ENCODE data around the gene VAV2.

The VAV2 gene

GRCh38 chr9:133798160-133798559, 194.0 kb downstream of the VAV2 start:
- no peak for DNase-seq (ENCODE audit: extremely low spot score, insufficient read length, low read depth)
- FAIRE-seq = no peak

DNA sequence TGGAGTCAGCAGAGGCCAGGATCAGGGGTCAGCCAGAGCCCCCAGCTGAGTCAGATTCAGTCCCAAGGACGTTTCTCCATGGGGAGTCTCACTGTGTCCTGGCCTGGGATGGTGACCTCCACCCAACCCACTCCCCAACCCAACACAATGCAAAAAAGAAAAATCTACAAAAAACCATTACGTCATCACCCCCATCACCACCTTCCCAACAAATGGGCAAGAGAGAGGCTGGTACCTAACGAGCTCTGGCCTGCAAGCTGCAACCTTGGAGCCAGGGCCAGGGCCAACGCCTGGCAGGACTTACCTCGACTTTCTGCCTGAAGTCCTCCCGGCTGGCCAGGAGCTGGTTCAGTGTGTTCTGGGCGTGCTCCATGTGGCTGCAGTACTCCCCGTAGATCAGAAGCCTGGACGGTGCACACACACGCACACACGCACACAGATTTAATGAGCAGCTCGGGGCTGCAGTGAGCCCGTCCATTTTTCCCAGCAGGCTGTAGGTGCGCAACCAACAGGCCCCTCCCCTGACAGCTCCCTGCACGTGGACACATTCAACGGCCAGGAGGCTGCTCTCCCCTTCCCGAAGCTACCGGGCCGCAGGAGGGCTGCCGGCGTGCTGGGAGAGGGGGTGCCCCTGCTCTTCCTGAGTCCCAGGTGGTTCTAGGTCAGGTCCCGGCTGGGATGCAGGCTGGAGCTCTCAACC, 194.6 kb downstream of the VAV2 start:
- DNase-seq (ENCODE audit: extremely low spot score, insufficient read length, low read depth) = no peak
- no peak for FAIRE-seq

DNA sequence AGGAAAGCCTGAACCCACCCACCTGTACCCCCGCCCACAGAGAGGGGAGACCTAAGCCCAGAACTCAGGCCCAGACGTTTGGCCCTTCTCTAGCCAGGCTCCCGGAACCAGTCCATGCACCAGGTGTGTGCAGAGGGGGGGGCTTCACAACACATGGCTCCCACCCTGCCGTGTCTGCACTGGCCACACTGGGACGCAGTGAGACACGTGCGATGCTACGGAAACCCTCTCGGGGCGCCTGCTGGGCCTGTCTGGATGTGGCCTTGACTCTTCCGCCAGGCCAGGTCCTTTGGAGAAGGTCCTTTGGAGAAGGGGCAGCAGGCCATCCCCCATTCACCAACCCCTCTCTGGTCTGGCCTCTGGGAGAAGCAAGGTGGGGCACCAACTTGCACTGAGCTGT, 195.6 kb downstream of the VAV2 start:
- no peak for FAIRE-seq
- DNase-seq (ENCODE audit: extremely low spot score, insufficient read length, low read depth) = no peak

DNA sequence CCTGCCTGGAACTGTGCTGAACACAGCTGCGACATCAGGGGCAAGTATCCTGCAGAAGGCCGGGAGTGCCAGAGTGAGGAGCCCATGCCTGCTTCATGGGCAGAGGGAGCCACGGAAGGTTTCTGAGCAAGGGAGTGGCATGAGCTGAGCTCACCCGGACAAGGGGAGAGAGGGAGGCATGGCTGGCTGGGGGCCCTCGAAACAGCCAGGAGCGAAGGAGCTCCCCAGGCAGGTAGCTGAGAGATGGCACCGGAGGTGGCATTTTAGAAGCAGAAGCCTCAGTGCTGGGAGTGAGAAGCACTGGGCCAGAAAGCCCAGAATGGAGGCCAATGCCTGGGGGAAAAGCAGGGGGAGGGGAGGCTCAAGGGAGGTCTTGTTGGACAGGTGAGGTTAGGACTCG, 197.1 kb downstream of the VAV2 start:
- FAIRE-seq (no peak), DNase-seq (ENCODE audit: extremely low spot score, insufficient read length, low read depth) (no peak)

- FAIRE-seq (peak; percentile 9), DNase-seq (ENCODE audit: extremely low spot score, insufficient read length, low read depth) (no peak)
Observed at GRCh38 chr9:133794016-133794760, 197.9 kb downstream of the VAV2 start.

DNA sequence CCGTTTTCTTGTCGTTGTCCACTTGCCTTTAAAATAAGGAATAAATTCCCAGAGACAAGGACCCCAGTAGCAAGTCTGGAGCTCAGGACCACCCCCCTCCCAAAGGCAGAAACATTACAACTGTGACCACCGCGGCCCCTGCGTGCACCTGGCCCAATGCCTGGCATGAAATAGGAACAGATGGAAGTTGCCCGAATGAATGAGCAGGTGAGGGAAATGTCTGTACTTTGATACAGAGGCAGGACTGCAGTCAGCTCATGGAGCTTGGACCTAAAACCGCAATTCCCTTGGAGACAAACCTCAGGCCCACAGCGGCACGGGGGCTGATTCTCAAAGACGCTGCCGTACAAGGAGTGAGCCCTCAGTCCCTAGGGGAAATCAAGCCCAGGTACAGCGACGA, 198.7 kb downstream of the VAV2 start:
- no peak for FAIRE-seq
- DNase-seq (ENCODE audit: extremely low spot score, insufficient read length, low read depth) = no peak

DNA sequence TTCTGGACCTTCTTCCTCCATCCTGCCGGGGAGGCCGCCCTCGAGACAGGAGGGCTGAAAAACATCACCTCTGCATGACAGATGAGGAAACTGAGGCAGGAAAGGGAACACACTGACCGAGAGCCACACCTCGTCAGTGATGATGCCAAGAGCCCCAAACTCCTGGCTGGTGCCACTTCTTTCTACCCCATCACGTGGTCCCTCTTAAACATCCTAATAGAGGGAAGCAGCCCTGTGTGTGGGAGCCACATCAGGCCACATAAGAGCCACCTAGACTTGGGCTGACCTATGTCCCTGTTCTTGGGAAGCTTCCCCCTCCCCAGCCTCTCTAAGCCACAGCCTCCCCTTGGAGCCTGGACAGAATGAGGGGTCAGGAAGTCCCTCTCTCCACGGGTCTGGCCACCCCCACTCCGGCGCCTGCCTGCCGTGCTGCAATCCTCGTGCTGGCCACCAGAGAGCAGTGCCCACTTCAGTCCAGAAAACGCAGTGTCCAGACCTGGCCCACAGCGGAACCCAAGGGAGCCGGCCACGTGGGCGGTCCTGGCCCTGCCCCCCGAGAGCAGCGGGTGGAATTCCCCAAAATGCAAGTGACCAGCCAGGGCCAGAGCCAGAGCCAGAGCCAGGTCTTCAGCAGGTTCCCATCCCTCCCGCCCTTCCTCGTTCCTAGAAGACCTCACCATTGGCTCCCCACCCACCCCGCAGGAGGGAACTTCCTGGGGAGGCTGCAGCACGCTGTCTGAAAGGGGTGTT, 199.2 kb downstream of the VAV2 start:
- FAIRE-seq (peak; percentile 84), DNase-seq (ENCODE audit: extremely low spot score, insufficient read length, low read depth) (peak; percentile 65)

DNA sequence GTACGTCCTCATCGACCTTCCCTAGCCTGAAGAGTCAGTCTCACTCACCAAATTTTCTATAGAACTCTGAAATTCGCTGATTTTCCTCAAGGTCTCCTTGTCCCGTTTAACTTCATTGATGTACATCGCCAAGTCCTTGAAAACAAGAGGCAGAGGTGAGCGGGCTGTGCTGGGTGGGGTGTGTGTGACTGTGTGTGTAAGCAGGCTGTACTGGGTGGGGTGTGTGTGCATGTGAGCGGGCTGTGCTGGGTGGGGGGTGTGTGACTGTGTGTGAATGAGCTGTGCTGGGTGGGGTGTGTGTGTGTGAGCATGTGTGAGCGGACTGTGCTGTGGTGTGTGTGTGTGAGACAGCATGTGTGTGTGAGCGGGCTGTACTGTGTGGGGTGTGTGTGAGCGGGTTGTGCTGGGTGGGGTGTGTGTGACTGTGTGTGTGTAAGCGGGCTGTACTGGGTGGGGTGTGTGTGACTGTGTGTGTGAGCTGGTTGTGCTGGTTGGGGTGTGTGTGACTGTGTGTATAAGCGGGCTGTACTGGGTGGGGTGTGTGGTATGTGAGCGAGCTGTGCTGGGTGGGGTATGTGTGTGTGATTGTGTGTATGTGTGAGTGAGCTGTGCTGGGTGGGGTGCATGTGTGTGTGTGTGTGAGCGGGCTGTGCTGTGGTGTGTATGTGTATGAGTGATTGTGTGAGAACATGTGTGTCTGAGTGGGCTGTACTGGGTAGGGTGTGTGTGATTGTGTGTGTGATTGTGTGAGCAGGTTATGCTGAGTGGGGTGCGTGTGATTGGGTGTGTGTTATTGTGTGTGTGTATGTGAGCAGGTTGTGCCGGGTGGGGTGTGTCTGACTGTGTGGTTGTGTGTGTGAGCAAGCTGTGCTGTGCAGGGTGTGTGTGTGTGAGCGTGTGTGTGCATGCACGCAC, 200.1 kb downstream of the VAV2 start:
- FAIRE-seq (no peak), DNase-seq (ENCODE audit: extremely low spot score, insufficient read length, low read depth) (no peak)

DNA sequence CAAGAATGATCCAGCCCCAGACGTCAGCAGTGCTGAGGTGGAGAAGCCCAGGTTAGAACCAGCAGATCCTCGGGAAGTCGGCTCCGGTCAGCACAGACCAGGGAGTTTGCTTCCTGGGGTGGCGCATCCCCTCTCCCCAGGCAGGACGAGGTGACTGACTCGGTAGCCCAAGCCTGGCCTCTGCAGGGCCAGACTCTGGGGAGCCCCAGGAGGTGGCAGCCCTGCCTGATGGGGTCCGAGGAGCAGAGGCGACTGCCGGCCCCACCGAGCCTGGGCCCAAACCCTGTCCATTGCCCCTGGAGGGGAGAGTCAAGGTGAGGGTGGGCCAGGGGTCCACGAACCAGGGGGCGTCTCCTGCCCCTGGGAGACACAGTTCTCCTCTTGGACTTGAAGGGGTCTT, 201.1 kb downstream of the VAV2 start:
- no peak for FAIRE-seq
- no peak for DNase-seq (ENCODE audit: extremely low spot score, insufficient read length, low read depth)

DNA sequence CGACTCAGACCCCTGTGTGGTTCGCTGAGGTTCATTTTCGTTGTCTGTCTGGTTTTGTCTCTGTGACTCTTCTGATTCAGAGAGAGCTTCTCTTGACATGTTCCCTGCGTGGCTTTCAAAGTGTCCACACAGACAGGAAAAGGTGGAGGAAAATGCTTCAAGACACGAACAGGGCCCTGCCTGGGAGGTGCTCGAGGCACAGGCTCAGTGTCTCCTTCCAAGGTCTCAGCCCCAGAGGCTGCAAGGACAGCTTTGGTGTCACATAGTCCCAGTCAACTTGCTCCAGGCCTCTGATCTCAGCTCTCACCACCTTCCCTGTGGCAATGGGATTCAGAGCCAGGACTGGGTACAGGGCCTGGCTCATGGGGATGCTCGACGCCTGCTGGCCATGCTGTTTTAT, 202.3 kb downstream of the VAV2 start:
- FAIRE-seq = no peak
- DNase-seq (ENCODE audit: extremely low spot score, insufficient read length, low read depth) = no peak

DNA sequence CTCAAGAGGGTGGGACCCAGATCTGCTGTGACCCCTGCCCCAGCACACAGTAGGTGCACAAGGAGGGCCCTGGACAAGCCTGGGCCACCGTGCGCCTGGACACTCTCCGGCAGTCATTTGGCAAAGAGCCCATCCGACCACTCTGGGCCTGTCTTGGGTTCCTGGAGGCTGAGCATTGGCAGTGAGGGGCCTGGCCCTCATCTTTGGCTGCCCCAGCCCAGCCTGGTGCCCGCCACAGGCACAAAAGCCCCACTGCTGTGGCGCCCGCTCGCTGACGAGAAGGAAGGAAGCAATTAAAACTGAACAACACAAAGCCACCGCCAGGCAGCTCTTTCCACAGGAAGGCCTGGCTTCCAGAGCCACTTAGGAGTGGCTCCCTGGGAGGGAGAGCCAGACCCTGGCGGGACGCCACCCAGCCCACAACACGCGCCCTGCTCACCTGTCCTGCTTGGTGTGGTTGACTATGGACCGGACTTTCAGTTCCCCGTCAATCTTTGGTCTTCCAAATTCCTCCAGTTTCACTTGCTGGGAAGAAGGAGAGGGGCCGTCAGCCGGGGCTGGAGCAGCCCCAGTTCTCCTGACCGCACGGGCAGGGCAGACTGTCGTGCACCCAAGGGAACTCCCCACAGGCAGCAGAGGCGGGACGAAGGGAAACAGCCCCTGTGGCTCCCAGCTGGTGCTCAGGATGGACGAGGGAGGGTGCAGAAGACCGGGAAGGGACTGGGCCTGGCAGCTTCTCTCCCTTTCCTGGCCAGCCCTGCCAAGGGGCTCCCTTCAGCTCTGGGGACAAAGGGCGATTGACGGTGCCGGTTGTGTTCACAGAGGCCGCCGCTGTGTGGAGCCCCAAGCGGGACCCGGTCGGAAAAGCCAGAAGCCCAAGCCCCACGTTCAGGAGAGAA, 203.1 kb downstream of the VAV2 start:
- no peak for DNase-seq (ENCODE audit: extremely low spot score, insufficient read length, low read depth)
- no peak for FAIRE-seq

GRCh38 chr9:133788045-133788818, 203.9 kb downstream of the VAV2 start:
- no peak for DNase-seq (ENCODE audit: extremely low spot score, insufficient read length, low read depth)
- FAIRE-seq = no peak

DNA sequence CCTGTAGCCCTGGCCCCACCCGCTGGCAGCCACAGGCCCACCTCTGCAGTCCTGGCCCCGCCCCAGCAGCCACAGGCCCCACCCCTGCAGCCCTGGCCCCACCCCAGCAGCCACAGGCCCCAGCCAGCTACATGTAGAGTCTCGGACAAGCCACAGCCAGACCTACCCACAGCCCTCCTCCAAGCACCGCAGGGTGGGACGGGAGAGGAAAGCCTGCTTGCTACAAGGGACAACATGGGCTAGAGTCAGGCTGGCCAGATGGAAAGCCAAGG, 204.4 kb downstream of the VAV2 start:
- peak; percentile 76 for DNase-seq (ENCODE audit: extremely low spot score, insufficient read length, low read depth)

DNA sequence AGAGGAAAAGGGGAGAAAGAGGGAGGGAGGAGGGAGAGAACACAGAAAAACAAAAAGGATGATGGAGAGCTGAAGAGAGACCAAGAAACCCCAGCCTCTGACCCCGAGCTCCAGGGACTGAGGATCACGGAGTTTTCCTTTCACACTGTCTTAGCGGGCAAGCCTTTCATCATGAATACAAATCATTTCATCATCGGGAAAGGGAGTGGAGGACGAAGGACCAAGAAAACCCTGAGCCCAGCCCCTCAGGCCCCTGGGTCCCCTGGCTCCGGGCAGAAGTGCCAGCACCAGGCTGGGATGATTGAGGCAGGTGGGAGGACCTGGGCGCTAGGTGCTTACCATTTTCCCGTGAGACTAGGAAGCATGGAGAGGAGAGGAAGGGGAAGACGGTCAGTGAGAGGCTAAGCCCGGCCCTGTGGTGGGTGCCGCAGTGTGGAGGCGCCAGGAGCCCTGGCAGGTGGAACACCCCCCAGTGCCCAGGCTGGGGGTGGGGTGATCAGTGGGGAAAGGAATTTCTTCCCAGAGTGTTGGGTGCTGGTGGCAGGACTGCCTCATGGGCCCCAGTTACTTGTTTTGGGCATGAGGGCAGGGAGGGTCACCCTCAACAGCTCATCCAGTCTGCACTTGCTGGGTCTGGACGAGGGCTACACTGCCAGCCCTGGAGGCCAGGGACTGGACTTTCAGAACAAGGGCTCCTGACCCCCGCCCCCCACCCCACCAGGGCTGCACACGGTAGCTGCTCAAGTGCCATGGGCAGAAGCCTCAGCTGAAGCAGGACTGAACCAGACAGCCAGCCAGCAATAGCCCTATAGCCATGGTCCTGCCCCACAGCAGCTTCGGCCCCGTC, 205.0 kb downstream of the VAV2 start:
- no peak for FAIRE-seq
- DNase-seq (ENCODE audit: extremely low spot score, insufficient read length, low read depth) = no peak

More for the DNA sequence above, 204.4 kb downstream of the VAV2 start:
- FAIRE-seq = peak; percentile 86

- peak; percentile 86 for FAIRE-seq
- peak; percentile 46 for DNase-seq (ENCODE audit: extremely low spot score, insufficient read length, low read depth)
Observed at GRCh38 chr9:133786371-133786753, 205.8 kb downstream of the VAV2 start.

DNA sequence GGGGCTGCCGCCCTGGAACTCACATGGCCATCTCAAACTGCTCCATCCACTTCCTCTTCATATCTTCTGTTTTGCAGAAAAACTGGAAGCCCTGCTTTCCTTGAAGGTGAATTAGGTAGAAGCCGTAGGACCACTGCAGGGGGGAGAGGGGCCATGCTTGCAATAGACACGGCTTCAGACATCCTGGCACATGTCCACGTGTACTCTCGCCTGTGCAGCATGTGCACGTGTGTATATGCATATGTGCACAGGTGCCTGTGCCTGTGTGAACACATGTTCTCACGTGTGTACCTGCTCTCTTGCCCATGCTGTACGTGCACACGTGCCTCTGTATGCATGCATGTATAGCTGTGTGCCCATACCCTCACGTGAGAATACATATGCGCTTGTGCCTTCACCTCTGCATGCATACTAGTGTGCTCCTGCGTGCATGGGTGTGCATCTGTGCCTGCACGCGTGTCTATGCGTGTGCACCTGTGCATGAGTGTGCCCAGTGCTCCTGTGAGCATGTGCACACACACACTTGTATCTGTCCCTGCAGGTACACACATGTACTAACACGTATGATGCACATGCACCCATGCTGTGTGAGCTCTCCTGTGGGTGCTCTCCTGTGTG, 206.3 kb downstream of the VAV2 start:
- DNase-seq (ENCODE audit: extremely low spot score, insufficient read length, low read depth) (no peak), FAIRE-seq (no peak)

Measured in GM18507 (cell line).